ELR (cell line): Measurements from ENCODE around the gene EPS8L3.
"Not testable (repeated sequence)": the region's sequence is repeated elsewhere in the genome, so short reads cannot be mapped to it uniquely, and the experiment has no call there.

Experiments
- DNase-seq: peaks from one replicate; pipeline ENCODE4 v3.0.0-alpha.2; 2015; ENCODE audit warnings: low read depth

EPS8L3 gene

DNA sequence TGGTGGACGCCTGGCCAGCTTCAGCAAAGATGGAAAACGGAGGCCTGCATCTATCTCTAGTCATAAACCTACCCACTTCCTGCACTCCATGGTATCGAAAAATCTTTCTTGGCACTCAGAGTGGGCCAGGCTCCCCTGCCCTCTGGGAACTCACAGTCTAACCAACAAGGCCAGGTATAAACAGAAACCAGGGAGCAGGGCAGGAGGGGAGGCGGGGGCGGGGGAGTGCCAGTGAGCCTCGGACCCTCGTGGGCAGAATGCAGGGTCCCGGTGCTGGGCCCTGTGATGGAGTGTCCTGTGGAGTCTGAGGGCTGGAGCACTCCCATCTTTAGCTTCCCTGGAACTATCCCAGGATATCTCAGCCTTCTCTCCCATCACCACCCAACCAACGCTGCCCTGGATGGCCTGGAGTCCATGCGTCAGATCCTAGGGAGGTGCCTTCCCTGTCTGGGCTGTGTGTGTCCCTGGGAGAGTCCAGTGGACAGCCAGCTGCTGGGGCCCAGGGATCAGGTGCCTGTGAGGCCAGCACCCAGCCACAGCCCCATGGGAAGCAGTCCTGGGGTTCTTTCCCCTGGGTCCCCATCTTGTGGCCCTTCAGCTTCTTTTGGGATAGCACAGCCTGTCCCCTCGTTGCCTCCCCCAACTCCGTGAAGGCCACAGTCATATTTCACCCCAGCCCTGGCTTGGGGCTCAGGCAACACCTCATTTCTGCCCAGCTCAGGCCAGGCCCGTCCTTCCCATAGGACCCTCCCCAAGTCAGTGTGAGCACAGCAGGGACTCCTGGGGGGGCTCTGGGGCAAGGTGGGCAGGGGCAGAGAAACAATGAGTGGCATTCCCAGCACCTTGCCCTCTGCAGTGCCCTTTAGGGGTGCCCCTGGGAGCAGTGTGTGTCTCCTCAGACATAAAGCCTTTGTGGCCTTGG lies 1.1 kb upstream of the EPS8L3 start:
- no peak for DNase-seq

DNA sequence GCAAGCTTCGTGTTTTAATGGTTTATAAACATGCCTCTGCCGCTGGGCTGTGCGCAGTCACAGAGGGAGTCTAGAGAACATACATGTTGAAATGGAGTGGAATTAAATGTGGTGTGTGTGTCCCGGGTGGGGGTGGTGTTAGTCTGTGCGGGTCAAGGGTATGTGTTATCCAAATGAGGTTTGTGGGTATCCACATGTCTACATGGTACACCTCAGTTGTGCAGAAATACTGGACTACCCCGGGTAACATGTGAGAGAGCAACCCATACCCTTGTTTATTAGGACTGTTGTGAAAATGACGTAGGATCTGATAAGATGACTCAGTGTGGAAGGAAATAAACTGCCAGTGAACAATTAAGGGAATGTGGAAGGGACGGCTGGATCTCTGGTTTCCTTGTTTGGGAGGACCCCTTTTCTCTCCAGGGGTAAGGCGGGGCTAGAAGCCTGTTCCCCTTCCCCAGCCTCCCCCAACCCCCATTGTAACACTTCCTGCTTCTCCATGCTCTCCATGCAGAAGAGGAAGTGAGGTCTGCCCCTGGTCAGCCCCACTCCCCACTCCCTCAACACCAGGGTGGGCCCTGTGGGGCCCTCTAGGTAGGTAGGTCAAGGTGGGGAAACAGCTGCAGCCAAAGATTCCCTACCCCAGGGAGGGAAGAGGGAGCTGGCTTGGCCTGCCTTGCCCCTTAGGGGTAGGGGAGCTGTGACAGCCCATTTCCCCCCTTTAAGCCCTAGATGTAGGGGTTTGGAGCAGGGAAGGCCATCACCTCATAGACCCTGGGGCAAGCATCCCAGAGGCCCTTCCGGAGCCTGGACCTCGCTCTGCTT lies 690 bp downstream of the EPS8L3 start:
- peak; percentile 73 for DNase-seq

DNA sequence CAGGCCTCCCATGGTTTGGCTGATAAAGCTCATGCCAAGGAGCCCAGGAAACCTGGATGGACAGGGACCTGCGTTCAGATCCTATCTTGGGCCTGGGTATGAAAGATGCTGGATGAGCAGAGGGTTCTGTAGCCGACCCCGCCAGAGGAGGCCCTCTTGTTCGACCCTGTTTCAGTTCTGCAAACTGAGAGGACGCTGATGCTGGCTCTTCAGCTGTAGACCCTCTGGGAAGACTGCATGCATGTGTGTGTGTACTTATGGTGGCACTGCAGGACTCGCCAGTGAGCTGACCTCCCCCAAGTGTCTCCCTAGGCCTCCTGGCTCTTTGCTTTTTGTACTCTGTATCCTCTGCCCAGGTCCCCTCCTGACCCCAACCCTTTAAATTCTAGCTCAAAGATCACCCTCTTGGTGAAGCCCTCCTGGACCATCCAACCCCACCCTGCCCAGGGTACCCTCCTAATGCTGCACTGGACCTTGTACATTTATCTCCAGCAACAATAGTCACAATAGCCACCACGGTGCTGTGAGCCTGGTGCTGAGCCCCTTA lies 1.6 kb downstream of the EPS8L3 start:
- no peak for DNase-seq

DNA sequence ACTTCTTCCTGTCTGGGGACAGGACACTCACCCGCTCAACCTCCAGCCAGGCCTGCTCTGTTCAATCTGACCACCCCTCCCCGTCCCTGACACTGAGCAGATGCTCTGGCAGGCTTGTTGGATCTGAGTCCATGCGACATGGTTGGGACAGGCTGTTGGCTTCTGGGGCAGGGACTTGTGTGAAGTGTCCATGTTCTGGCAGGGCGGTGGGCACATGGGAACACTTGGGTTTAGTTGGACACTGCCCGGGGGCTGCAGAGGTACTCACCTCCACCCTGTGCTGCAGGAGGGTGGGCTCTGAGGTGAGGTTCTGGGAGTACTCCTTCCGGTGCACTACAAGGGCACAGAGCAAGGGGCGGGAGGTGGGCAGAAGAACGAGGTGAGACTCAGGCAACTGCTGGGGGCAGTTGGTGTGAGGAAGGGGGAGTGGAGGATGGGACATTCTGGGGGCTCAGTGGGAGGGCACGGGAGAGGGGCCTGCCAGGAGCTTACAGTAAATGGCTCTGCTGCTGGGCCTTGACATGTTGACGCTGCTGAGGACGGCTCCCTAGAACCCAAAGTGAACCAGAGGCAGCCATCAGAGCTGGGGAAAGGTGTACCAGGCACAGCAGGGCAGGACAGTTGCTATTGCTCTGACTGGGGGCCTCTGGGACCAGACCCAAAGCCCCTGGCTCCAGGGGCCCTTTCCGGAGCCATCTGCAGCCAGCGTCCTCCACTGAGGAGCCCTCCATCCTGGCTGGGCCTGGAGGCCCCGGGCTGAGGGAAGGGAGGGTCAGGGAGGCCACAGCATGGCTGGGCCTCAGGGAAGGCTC lies 2.3 kb downstream of the EPS8L3 start:
- DNase-seq, result no peak

DNA sequence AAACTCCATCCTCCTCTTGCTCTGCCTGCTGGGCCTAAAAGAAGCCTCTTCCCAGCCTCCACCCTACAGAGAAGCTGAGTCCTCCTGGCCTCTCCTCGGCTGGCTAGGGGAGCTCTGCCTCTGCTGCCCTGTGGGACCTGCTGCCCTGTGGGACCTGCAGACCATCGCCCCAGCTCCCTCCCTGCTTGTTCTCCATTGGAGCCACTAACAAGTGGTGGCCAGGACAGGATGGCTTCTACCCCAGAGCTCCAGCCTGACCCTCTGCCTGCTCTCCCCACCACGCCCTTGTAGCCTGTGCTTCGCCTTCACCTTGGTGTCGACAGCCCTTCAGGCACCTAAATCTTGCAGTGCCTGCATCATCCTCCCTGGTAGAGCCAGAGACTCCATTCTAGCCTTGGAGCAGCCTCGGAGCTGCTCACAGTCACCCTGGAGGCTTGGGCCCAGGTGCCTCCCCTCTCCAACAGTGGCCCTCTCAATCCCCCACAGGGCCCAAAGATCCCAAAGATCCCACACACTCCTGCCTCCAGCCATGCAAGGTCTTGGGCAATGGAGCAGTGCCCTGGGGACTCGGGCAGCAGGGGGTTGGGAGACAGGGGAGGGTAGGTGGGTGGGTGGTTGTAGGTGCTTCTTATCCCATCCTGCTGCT lies 3.0 kb downstream of the EPS8L3 start:
- no peak for DNase-seq

DNA sequence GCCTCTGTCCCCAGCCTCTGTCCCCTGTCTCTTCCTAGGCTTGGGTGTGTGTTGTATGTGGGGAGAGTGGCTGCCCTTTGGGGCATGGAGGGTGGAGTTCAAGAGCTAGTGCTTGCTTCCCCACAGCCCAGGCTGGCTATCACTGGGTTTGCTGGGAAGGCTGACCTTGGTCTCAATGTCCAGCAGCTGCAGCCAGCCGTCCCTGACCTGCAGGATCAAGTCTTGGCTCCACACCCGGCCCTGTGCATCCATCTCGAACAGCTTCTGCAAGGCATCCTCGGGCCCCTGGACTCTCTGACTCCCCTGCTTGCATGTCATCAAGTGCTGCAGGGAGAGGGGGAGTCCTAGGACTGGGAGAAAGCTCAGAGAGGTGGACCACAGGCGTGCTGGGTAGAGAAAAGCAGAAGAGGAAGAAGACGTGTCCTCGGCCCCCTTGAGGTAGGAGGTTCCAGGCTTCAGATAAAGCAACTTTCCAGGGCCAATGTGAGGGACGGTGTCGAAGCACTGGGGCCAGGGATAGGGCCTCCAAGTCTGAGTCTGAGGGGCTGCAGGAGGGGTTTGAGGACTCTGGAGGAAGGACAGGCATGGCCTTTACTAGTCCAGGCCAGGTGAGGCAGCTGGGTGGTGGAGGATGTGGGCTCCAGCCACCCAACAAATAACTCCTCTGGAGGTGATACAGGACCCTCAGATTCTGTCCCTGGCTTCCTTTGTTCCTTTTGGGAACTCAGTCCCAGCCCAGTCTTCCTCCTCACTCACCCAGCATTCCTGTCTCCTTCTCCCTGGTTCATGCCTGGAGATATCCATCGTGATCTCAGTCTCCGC lies 4.0 kb downstream of the EPS8L3 start:
- no peak for DNase-seq

DNA sequence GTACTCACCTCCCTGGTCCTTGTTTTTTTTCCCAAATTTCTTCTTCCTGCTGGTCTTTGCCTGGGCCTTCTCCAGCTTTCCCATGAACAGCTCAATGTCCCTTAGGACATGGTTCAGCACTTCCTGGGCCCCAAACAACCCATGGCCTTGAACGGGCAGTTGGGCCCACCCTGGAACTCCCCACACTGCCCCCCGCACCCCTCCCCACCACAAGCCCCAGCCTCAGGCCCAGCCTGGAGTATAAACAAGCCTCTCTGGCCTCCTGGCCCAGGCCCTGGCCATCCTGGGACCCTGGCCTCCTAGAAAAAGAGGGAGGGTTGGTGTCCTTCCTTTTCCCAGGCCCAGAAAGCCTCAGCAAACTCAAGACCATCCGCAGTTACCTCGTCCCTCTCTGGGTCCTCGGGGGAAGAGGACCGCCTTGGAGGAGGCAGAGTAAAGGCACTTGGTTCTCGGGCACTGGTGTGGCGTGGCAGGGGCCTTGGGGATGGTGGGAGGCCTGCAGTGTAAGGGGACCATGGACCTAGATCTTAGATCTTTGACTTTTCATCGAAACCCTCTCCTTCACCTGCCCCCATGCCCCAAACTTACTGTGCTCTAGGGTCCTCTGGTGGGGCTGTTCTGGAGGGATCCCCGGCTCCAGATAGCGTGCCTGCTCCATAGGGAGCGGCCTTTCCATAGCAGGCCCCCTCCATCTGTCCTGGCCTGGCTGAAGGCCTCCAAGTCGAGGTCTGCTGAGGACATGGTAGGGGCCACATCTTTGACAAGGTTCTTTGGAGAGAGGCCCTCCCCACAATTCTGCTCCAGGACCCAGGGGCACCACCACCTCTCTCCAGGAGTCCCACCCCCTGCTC lies 5.6 kb downstream of the EPS8L3 start:
- no peak for DNase-seq

DNA sequence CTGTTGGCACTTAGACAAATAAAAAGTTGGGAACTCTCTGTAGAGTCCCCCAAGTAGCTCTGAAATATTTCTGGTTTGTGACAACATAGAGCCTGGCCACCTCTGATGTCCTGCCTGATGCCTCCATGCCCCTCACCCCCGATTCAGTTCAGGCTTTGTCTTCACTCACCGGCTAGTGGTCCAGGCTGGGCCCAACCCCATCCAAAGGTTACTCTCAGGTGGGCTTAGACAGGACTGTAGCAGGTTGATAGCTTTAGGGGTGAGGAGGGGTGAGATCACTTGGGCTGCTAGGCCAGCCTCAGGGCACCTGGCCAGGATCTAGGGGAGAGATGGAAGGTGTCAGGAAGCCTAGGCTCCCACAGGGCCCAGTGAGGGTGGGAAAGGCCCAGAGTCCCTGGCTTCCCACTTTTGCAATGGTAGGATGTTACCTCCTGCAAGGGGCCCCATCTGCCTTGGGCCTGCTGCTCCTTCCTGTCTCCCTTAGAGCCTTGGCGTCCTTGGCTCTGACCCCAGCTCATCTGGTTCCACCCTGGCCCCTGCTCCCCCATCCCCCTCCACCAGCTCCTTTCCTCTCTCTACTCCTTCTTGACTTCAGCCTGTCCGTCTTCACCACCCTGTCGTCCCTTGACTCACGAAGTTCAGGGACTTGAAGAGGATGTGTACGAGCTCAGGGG lies 6.7 kb downstream of the EPS8L3 start:
- DNase-seq, result no peak

DNA sequence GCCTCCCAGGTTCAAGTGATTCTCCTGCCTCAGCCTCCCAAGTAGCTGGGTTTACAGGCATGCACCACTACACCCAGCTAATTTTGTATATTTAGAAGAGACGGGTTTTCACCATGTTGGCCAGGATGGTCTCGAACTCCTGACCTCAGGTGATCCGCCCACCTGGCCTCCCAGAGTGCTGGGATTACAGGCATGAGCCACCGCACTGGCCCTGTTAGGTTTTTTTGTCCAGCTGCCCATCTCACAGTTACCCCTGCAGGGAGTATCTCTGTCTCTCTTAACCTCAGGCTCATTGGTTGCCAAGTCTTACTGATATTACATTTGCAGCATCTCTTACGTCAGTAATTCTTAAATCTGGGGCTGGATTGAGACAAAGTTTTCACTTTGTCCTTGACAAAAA lies 7.4 kb downstream of the EPS8L3 start:
- not testable (repeated sequence) for DNase-seq

DNA sequence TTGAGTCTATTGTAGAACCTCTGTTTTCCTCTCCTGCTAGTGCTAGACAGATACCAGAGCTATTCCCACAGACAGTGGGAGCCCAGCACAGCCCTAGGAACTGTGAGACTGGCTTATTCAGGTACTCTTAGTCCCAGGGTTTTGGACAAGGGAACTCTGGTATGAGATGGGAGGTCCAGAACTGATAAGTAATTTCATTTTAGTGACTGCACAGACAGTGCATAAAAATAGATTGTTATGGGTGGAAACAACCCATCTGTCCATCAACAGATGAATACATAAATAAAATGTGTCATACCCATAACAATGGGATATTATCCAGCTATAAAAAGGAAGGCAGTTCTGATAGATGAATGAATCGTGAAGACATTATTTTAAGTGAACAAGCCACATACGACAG lies 9.0 kb downstream of the EPS8L3 start:
- DNase-seq, result no peak

DNA sequence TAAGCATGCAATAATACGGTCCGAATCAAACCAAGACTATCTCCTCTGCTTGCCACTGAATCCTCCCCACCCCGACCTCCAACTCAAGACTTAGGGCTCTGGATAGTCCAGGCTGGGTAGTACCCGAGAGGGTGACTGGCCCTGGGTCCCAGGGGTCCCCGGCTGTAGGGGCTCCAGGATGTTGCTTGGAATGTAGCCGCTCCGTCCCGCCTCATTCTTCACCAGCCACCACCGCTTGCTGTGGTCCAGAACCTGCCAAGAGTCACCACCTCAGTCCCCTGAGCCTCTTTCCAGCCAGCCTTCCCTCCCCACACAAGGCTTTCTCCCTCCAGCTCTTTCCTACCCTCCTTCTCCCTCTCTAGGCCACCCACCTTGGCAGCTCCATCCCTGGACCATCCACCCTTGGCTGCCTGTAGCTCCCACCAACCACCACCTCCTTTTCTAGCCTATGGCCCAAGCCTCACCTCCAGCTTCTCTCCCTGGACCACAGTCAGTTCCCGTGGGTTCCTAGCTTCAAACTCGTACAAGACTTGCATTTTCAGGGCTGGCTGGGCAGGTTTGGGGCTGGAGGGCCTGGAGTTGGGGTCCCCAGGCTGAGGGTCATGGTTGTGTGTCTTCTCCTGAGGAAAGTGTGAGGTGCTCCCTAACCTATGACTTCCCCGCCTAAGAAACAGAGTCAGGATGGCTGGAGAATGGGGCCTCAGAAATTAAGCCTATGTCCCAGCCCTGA lies 12.0 kb downstream of the EPS8L3 start:
- DNase-seq, result no peak

DNA sequence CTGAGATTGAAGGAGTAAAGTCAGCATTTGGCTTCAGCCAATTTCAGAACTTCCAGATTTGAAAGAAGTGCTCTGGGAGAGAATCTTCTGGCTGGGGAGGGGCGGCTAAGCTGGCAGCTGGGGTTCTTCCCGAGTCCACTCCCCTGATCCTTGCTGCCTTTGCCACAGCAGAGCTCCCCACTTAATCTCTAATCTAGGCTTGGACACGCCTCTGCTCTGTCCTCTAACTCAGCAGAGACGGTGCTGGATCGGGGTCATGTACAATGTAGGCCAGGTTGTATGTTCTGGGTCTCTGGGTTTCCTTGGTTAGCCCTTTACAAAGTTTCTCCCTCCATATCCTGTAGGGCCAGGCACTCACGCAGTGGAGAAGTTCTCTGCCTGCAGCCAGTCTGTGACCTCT lies 12.8 kb downstream of the EPS8L3 start:
- DNase-seq, result no peak

DNA sequence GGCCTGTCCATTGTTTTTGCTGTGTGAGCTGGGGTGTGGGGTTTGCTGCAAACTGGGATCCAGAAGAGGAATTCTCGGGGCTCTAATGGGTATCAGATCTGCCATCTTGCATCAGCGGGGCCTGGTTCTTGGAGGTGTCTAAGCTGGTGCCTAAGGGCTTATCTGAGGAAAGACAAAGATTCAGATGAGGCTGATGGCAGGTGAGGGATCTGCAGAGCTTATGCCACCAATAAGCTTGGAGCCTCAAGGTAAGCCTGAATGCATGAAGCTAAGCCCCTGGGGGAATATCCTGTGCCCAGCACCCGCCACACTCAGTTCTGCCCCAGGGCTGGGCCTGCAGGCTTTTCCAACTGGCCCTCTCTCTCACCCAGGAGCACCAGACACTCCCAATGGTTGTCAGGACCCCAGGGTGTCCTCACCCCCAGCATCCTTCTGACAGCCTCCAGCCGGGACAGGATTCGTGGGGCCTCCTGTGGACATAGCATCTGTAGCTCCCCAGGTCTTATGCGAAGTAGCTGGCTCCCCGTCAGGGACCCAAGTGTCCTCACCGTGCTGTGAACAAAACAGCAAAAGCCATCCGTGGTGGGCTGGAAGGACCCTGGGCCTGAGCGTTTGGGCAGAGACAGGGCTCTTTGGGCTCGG lies 13.4 kb downstream of the EPS8L3 start:
- DNase-seq, result no peak

DNA sequence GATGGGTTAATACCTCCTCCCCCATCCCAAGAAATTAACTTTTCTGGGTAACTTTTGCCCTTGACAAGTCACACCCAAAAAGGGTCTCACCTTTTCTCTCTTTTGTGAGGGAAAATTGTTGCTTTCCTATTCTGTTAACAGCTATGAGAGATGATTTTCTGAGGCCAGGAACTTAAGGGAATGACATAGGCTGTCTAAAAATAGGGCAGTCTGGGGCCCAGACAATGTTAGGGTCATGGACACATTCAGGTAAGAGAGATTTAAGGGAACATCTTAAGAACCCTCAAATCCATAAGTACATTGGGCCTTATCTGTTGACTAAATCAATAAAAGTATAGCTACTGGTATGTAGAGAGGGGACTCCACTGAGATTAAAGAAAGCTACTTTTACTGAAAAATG lies 14.5 kb downstream of the EPS8L3 start:
- DNase-seq, result no peak

DNA sequence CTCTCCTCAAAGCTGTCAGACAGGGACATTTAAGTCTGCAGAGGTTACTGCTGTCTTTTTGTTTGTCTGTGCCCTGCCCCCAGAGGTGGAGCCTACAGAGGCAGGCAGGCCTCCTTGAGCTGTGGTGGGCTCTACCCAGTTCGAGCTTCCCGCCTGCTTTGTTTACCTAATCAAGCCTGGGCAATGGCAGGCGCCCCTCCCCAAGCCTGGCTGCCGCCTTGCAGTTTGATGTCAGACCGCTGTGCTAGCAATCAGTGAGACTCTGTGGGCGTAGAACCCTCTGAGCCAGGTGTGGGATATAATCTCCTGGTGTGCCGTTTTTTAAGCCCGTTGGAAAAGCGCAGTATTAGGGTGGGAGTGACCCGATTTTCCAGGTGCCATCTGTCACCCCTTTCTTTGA lies 15.4 kb downstream of the EPS8L3 start:
- not testable (repeated sequence) for DNase-seq

DNA sequence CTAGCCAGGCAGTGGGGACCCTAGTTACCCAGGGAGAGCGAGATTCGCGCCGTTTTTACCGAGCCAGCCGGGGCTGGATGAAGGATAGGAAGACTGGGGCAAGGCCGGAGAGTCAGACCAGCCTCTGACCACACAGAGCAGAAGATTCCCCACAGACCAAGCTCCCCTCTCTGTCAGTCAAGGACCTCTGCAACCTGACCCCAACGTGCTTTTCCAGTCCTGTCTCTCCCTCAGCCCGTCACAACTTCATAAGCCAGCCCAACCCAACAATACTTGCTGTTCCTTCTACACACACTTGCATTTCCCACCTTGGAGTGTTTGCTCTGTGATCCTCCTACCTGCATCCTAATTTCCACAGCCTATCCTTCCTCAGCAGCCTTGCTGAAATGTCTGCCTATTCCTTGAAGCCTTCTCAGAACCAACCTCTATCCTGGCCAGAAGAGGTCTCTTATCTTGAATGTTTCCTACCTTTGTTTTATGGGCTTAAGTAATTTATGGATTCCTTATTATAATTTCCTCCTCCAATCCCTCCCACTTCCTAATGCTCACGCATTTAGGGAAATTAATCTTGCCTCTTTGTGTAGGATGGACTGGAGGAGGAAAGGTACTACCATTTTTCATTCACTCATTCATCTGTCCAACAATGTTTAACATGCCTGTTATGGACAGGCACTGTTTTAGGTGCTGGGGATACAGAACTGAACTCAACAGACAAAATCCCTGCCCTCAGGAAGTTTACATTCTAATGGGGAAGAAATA lies 22.9 kb downstream of the EPS8L3 start, which contains the start of gene GSTM3:
GSTM3 (minus strand) TSS at position 424 of the 759 bp plus-strand sequence. CDS start 751 bp downstream, outside the sequence.
- peak; percentile 3 for DNase-seq
